ENCODE measurements around the gene TLR7. TPM values are rescaled to one million over a fixed set of nuclear protein-coding genes. Genes with fewer than 3 reads are reported as not detected.

The TLR7 gene
- total and polyA plus RNA-seq, 2 of the 4 experiments (the other 2 are of a cell fraction), result not detected

DNA sequence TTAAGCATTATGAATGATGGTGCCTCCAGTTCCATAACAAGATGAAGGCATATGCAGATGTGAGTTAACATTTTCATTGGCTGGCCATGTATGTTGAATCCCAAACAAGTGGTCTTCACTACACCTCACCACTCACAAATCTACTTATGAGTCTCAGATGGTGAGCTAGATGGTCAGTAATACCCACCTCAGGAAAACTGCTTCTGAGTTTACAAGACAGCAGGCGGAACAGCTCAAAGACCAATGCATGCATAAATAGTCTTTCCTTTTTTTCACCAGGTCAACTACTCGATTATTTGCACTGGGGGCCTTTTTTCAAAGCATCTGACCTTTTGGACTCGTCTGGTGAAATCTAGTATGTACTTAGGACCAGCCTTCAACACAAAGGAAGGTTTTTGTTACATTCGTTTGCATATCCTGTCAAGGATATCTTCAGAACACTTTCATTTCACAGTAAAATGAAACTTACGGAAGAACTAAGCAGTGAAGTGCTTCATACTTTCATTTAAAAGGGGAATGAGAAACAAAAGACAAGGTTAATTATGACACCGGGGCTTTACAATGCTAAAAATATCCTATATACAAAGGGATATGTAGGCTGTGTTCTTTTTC is 23.1 kb upstream of the TLR7 start:
- no CpG with 5 or more reads among the region's 6 CpGs for WGBS, 2 experiments (ENCODE audit: extremely low coverage in 2 of 2, insufficient read length in 1 of 2)
- no peak overlapping the region for H2AFZ ChIP-seq (replicated peaks; ENCODE audit: low read length, poor library complexity)
- H3K4me3 ChIP-seq (ENCODE audit: insufficient read depth, low read depth, low read length), result no peak overlapping the region
- no peak overlapping the region for H2BK120ac ChIP-seq (ENCODE audit: low read depth, low read length)
- BruUV-seq (replicated peaks), result no TSS peak
- intact Hi-C loops (cut with micrococcal nuclease), result no loop called here
- no peaks in the 10 kb centered on the region; the same call in 1 of the 2 replicates for H3K27me3 ChIP-seq (ENCODE audit: control insufficient read depth, insufficient read depth, low read length)
- H2BK5ac ChIP-seq (ENCODE audit: low read depth, low read length, poor library complexity, severe bottlenecking), result no peak overlapping the region
- ChIA-PET POLR2A (ENCODE audit: unreplicated experiment) (no interaction called here), CTCF (no interaction called here)
- no peaks in the 10 kb centered on the region for H3K36me3 ChIP-seq (ENCODE audit: control insufficient read depth, insufficient read depth, low read length)
- H2BK15ac ChIP-seq (ENCODE audit: low read depth, low read length), result no peak overlapping the region
- H4K20me1 ChIP-seq (ENCODE audit: insufficient read depth, low read length), result no peaks in the 10 kb centered on the region
- DNase-seq, result no peak
- H4K5ac ChIP-seq (ENCODE audit: low read depth, low read length), result no peak overlapping the region
- no peak overlapping the region for H3K23ac ChIP-seq (ENCODE audit: low read depth, low read length)
- H3K18ac ChIP-seq (ENCODE audit: low read depth, low read length), result no peak overlapping the region
- H2AK9ac ChIP-seq (replicated peaks; ENCODE audit: low read depth, low read length, poor library complexity), result no peak overlapping the region
- H3K27ac ChIP-seq (ENCODE audit: insufficient read depth, low read length), result no peak overlapping the region
- no peak overlapping the region for H4K8ac ChIP-seq (ENCODE audit: low read depth in 2 of 2, low read length in 2 of 2)
- dilution Hi-C loops (cut with HindIII; ENCODE audit: low sequenced_read_pairs, unreplicated experiment), result no loop called here
- no peak for ATAC-seq (ENCODE audit: low read depth)
- H3K56ac ChIP-seq (ENCODE audit: extremely low read depth, insufficient read depth, low read length), result no peak overlapping the region
- H3K4me2 ChIP-seq (ENCODE audit: low read depth, low read length), result no peak overlapping the region
- H2BK20ac ChIP-seq (ENCODE audit: low read depth, low read length), result no peak overlapping the region
- no peaks in the 10 kb centered on the region; the same call in 1 of the 2 replicates for H3K9me3 ChIP-seq (ENCODE audit: control insufficient read depth, insufficient read depth, low read length)
- H3K9me1 ChIP-seq (ENCODE audit: insufficient read depth, low read length), result no peaks in the 10 kb centered on the region
- TF ChIP-seq, protein P1, sequence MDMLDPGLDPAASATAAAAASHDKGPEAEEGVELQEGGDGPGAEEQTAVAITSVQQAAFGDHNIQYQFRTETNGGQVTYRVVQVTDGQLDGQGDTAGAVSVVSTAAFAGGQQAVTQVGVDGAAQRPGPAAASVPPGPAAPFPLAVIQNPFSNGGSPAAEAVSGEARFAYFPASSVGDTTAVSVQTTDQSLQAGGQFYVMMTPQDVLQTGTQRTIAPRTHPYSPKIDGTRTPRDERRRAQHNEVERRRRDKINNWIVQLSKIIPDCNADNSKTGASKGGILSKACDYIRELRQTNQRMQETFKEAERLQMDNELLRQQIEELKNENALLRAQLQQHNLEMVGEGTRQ (IDR thresholded peaks at IDR 0.05; ENCODE audit: low read depth, low read length), result no peak
- TF ChIP-seq MXI1 (IDR thresholded peaks at IDR 0.05; ENCODE audit: borderline replicate concordance, low read depth, low read length), result no peak
- no peak for TF ChIP-seq RFX5 (IDR thresholded peaks at IDR 0.05; ENCODE audit: low read depth, low read length)
- TF ChIP-seq, protein P2, sequence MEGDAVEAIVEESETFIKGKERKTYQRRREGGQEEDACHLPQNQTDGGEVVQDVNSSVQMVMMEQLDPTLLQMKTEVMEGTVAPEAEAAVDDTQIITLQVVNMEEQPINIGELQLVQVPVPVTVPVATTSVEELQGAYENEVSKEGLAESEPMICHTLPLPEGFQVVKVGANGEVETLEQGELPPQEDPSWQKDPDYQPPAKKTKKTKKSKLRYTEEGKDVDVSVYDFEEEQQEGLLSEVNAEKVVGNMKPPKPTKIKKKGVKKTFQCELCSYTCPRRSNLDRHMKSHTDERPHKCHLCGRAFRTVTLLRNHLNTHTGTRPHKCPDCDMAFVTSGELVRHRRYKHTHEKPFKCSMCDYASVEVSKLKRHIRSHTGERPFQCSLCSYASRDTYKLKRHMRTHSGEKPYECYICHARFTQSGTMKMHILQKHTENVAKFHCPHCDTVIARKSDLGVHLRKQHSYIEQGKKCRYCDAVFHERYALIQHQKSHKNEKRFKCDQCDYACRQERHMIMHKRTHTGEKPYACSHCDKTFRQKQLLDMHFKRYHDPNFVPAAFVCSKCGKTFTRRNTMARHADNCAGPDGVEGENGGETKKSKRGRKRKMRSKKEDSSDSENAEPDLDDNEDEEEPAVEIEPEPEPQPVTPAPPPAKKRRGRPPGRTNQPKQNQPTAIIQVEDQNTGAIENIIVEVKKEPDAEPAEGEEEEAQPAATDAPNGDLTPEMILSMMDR (conservative IDR thresholded peaks at IDR 0.05; ENCODE audit: low read depth, low read length), result no peak
- TF ChIP-seq CEBPB (IDR thresholded peaks at IDR 0.05; ENCODE audit: low read depth, low read length), result no peak
- no peak for TF ChIP-seq MAZ (IDR thresholded peaks at IDR 0.05; ENCODE audit: borderline replicate concordance, low read depth, low read length)
- no peak for TF ChIP-seq CHD1 (IDR thresholded peaks at IDR 0.05; ENCODE audit: low read depth, low read length)
- no peak for TF ChIP-seq NFE2L2 (IDR thresholded peaks at IDR 0.05; ENCODE audit: low read depth, low read length)
- H2AK5ac ChIP-seq (ENCODE audit: low read depth, low read length), result no peak overlapping the region
- no peaks in the 10 kb centered on the region for H3K79me1 ChIP-seq (ENCODE audit: low read depth in 1 of 2, low read length in 2 of 2)
- H3K9ac ChIP-seq (ENCODE audit: low read depth, low read length), result no peak overlapping the region
- no peak overlapping the region for H3K4ac ChIP-seq (ENCODE audit: low read depth, low read length)
- H3K14ac ChIP-seq (replicated peaks; ENCODE audit: low read depth, low read length), result no peak overlapping the region
- in situ Hi-C loops (cut with MboI; ENCODE audit: low sequenced_read_pairs), result no loop called here
- H4K91ac ChIP-seq (ENCODE audit: insufficient read depth, low read depth, low read length), result no peak overlapping the region
- H3K4me1 ChIP-seq (ENCODE audit: control insufficient read depth, insufficient read depth, low read length), result no peaks in the 10 kb centered on the region
